NCI-H524 (cell line): ENCODE results near the gene SPAG16.

Experiments
- DNase-seq, 2 experiments: peaks; one replicate each; lab custom pipeline; 2025; lab: John Stamatoyannopoulos, UW

Gene SPAG16

DNA sequence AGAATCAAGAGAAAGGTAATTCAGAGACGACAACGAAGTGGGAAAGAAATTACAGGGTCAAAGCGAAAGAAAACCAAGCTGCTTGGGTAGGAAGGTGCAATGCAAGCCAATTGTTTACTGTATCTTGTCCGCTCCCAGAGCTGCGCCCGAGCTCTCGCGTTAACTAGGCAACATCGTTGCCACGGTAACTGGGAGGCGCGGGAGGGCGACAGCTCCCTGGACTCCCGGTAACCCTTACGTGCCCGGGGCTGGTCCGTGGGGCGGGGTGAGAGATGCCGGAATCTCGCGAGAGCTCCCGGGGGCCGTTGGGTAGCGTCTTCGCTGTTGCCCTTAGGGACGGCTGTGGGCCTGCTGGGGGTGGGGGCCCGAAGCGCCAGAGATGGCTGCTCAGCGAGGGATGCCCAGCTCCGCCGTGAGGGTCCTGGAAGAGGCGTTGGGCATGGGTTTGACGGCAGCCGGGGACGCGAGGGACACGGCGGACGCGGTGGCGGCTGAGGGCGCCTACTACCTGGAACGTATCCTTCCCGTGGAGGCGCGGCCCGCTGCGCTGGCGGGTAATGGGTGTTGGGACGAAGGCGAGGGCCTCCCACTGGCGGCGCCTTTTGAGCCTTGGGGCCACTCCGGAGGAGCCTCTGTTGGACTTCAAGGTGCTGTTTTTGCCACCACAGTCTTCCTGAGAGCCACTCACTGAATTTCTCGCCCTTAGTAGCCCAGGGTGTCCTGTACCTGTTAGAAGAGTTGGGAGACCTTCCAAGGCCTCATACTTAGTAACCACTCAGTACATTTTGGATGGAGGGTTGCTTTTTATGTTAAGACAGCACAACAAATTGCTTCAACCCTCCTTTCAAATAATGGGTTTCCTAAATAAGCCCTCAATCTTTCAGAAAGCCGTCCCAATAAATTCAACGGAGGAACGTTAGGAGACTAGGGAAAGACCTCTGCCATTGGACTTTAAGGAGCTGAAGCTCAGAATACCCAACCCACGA lies at the start of gene SPAG16:
Gene SPAG16 (plus strand): TSS at position 360 of the 986 bp plus-strand sequence.
- peak; percentile 95 to 98 for DNase-seq

DNA sequence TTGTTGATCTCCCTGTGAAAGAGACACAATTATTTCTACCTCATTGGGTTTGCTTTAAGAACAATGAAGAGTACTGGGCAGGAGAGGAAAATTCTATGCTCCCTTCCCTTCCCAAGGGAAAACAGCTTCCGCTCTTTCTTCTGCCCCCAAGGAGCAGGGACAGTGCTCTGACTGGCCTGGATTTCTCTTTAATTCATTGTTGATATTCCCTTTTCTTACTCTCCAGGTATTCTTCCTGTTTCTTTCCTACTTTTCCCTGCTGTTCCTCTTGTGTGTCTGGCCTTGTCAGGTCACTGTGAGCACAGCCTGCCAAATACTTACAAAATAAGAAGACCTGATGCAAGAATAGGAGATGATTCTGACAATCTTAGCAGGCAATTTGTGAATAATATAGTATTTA lies 49.6 kb upstream of the SPAG16 start:
- no peak for DNase-seq

DNA sequence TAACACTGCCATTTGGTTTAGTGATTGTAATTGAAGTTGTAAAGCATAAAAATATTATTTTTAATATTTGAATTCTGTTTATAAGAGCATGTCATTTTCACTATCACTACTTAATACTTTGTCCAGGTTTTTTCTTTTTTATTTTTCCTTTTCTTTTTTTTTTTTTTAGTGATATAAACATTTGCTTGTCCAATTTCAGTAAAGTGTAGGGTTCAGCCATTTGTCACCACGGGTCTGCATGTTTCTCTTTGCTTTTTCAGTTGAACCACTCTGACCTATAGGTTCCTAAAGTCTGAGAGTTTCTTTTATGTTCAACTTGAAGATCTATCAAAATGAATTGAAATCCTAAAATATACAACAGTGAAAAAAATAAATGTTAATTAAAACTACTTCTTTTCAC lies 48.5 kb upstream of the SPAG16 start:
- DNase-seq: no peak

DNA sequence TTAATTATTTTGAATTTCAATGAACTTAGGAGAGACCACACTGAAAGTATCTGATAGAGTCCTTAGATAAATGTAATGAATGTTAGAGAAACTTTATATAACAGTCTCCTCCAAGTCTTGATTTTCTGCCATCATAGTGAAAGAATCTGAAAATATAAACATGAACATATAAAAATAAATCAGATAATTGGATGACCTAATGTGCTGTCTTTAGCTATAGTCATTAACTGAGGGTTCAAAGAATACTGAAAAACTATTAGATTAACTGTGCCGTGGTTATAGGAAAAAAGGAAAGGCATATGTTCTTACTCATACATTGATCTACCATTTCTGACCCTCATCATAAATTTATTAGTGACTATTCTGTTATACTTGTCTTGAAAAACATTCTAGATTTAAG lies 47.0 kb upstream of the SPAG16 start:
- no peak for DNase-seq

DNA sequence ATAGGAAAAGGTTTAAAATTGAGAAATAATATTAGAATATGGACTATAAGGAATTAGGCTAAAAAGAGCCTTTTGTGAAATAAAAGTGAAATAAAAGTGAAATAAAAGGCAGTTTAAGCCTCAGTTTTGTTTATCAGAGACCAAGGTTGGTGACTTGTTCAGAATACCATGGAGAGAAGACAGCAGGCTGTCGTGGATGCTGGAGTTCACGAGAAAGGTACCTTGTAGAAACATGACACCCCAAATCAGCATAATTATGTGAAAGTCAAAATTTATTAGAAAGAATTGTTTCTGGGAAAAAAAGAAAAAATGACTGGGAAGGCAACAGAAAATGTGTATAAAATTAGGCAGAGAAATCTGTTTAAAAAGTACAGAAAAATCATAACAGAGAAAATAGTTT lies 46.5 kb upstream of the SPAG16 start:
- DNase-seq: no peak

DNA sequence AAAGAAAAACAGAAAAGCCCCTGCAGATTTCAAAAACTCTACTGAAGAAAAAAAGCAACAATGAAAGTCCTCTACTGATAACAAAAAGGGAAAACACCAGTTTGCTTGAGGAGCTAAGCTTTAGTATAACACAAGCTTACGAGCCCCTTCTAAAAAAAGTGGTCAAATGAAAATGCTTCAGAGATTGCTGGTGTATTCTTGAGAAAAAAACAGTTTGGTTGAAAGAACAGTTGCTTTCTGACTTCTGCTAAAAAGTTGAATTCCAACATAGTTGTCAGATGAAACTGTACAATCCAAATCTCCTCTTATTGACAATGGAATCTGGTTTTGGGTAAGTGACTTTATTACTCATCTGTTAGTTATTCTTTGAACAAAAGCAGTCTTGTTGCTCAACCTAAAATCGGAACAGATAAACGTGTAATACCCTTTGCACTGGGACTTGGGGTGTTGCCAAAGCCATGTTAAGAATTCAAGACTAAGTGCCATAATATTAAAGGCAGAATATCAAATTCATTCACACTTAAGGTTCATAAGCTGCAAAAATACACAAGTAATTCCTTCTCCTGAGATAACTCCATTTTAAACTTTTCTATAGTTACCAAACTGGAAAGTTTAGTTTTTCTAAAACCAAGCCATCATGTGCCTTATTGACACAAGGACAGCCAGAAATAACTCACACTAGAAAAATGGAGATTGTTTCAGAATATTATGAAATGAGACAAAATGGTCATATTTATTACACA lies 45.3 kb upstream of the SPAG16 start:
- no peak for DNase-seq

DNA sequence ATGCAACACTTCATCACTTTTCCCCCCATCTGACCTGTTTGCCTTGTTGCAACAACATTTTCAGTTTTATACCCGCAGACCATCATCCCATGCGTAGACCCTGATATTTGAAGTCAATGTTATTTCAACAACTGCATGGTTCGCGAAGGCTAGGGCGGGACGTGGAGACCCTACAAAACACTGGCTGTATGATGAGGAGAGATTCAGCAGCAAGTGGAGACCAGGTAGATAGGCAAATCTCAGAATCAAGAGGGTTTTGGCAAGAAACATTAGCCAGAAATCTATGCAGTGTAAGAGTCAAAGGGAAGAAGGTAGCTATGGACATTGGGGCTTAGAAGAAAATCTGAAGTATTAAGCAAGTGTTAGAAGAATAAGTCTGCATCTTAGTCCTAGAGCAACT lies 42.4 kb upstream of the SPAG16 start:
- no peak for DNase-seq

DNA sequence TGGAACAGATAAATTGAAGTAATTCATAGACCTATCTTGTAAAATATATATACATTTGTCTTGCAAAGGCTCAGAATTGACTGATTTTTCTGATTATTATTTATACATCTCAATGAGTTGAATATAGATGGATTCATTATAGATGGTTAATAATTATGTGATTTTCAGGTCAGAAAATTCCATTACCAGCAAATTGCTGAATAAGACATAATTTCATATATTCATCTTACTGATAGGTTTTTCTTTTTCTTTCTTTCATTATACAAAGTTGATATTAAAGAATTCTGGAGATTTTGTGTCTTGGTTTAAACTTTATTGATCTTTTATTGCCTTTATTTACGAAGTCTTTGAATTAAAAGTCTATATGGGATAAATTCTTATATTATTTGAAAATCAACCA lies 41.6 kb upstream of the SPAG16 start:
- no peak for DNase-seq

DNA sequence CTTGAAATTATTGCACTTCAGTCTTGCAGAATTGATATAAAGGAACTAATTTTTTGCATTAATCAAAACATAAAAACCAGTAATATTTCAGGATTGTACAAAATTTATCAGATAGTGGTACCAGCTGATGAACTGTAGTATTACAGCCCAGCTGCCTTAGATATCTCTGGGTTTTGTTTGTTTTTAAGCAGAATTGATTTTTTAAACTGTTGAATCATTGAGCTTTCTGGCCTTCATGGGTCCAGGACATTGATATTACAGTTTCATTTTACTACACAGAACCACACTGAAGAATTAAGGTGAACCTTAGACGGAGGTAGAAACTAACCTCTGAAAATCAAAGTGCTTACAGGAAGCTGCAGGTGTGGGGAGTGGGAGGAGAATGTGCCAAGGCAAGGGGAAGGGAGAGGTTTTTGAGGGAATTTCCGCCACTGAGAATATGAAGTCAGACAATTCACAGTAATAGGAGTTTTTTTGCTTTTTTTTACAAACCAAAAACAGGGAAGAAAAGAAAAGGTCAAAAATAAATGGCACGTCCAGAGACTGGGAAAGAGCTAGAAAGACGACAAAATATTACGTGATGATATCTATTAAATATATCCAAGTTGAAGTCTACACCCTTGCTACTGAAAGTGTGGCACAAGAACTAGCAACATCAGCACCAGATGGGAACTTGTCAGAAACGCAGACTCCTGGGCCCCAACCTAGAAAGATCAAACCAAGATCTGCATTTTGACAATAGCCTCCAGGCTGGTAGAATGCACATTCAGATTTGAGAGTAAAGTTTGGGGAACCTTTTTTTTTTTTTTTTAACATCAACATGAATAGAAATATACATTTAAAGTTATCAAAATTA lies 40.8 kb upstream of the SPAG16 start:
- no peak for DNase-seq

DNA sequence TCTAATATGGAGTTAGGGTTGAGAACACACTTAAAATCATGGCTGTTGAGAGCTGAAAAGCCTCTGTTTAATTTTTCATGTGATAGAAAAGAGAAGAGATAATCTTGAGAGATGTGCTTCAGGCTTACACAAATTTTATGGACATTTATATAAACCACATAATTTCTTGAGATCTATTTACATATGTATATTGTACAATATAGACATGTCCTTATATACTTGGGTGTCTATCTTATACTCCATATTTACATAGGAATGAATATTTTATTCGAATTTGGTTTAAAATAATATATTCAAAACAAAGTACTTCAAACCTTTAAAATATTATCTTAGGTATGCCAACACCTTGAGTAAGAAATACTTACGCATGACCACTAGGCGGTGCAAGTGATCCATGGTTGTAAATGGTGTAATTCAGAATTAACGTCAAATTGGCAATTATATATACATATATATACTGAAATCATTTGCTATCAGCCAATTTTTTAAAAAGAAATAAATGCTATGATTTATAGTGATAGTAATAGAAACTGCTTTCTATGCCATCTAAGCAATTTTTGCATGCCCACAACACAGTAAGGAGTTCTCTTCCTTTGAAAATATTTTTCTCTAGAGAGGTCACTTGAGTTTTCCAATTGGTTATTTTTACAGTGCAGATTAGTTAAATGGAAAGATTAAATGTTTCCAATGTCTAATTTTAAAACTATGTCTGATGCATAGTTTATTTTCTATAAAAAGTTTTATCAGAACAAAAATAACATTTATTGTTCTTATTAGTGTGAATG lies 37.6 kb upstream of the SPAG16 start:
- peak in 1 of 2 experiments; percentile 57 for DNase-seq

DNA sequence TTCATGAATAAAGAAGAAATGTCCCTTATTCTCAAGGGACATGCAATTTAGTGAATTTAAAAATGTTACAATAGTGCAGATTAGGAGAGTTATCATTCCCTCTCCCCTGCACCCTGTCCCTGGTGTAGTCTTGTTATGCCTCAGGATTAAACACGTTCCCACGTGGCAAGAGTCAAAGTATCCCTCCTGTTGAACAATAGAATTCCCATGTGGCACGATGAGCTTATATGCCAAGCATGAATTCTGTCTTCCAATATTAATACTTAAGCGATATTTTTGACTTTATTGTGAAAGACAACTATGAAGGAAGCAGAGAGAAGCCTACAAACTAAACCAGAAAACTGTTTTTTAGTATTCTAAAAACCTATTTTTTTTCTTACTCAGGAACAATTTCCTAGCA lies 36.7 kb upstream of the SPAG16 start:
- peak in 1 of 2 experiments; percentile 8 for DNase-seq

DNA sequence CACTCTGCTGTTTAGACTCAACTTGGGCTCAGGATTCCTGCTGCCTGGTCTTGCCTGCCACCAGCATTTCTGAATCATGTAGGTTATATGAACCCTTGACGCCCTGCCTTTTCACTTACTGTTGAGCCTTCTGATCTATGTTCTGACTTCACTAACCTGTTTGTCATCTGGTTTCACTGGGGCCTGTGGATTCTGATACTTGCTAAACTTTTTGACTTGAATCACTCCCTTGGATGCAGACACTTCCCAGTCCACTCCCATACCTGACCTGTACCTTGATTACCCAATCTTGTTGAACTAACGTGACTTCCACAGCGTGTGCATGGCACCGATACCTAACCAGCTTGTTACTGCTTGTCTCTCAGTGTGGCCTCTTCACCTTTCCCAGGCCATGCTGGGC lies 35.6 kb upstream of the SPAG16 start:
- DNase-seq: no peak

DNA sequence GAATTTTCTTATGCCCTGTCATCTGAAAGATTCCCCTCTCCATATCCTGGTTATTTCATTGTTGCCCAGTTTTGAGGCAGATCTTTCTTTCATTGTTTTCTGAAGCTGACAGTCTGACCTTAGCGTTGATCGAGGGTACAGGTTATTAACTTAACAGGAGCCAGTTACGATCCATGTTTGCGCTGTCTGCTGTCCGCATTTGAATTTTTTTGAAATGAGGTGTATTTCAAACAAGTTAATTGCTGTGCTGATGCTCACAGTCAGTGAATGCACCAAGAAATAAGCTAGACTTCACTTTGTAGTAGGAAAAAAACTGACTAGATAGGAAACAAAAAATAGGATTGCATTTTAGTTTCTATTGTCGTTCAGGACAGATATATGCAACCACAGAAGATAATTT lies 34.8 kb upstream of the SPAG16 start:
- no peak for DNase-seq

DNA sequence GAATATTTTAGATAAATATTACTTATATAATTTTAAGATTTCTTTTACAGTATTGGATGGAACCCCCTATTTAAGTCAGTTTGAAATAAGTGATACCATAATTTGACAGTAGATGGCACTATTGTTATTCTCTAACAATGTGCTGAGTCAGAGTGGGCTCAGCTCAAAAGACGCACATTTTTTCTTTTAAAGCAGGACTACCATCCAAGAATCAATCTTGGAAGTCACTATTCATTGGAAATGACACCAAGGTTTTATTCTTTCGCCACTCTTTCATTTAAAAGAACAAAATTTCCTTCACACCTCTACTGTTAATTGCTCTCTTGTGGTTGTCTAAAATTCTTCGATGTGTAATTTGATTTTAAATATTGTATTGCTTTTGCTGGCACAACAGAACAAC lies 32.6 kb upstream of the SPAG16 start:
- peak; percentile 39 to 76 for DNase-seq

DNA sequence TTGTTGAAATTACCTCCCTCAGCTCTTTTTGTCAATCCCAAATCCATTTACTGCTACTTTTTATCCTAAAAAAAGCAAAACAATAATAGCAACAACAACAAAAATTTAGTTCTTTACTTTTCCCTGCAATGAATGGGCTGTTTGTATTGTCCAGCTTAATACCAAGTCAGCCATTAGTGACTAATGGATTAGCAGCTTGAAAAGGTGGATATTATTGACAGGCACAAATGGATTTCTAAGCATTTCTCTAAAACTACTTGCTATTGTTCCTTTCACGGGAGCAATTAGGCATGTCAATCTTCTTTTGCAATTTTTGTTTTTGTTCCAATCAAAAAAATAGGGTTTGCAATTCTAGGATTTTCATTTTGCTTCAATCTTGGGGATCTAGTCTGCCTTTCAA lies 32.1 kb upstream of the SPAG16 start:
- no peak for DNase-seq

DNA sequence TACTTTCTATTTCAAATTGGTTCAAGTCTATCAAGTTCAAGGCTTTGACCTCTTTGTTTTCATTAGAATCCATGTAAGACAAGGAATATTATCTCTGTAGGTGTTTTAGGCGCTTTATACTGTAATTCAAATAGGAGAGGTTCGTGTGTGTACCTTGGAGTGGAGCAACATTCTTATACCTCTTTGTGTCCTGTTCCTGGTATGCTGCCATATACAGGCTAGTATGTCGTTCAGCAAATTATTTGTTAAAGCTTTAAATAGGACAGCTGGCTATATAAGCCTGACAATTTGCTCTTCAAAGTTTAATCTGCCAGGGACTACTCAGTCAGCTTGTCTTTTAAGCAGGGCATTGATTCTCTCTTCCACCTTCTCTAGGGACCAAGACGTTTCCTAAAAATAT lies 31.1 kb upstream of the SPAG16 start:
- DNase-seq: peak; percentile 43 to 70

DNA sequence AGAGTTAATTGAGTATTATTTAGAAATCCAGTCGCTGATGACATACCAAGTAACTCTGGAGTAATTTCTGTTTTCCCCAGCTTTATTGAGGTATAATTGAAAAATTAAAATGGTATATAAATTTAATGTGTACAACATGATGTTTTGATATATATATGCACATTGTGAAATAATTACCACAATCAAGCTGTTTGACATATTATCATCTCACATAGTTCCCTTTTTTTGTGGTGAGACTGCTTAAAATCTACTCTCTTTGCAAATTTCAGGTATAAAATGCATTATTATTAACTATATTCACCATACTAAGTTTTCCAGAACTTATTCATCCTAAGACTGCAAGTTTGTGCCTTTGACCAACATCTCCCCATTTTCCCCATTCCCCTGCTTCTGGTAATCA lies 25.0 kb upstream of the SPAG16 start:
- no peak for DNase-seq

DNA sequence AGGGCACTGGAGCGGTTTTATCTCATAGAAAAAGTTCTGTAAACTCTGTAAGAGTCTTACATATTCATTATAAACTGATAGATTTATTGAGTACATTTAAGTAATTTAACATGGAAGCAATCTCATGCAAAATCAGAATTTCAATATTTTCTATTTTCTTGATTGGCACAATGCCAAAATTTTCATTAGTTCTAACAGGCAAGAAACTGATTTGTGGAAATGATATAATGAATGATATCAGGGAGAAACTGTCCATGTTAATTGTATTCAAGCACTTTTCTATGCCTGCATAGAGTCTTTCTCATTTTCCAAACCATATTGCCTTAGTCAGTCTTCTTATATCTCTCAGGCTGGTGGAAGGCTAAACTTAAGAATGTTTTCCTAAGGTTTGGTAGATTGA lies 23.0 kb upstream of the SPAG16 start:
- no peak for DNase-seq

DNA sequence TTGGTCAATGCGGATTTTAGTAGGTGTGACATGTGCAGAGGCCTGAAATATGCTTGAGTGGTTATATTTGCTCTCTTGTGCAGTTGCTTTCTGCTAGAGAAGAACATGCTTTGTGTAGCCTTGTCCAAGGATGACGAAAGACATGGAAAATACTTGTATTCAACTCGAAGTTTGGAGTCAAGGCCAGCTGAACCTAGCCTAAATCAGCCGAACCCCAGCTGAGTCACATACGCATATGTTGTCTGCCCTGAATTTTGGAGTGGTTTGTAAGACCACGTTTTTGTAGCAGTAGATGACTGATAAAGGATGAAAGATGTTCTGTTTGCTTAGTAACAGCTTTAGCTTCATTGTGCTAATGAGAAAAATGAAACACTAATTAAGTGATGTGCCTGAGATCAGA lies 22.5 kb upstream of the SPAG16 start:
- DNase-seq: no peak

DNA sequence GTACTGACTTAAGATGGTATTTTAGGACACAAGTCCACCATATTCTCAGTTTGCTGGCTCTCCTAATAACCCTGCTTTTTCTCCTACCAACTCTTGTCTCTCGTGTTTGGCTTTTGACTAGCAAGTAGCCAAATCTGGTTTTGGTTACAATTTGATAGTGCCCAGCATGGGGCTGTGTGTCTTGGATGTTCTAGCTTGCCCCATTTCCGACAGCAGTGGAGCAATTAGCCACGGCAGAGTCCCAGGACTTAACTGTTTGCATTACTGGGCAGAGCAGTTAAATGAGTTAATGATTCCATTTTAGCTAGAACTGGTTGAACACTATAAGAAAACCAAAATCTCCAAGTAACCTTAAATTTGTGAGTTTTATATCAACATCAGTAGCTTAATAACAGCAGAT lies 18.6 kb upstream of the SPAG16 start:
- DNase-seq: no peak

DNA sequence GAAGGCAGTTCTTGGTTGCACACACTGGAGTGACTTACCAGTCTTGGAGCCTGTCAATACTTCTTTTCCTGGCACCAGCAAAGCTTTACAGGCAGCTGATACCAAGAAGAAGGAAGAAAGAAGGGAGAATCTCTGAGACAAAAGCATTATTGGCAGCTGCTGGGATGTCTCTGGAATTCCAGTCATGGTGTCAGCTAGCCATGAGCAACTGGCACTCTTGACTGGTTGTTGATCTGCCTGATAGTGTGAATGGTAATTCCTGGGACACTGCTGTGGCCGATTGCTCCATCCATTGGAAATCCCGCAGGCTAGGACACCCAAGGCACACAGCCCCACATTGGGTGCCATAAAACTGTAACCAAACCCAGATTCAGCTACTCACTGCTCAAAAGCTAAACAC lies 17.8 kb upstream of the SPAG16 start:
- no peak for DNase-seq
